Measurements from ENCODE around the gene MBOAT7. TPM values are rescaled to one million over a fixed set of nuclear protein-coding genes. Genes with fewer than 3 reads are reported as not detected.

Gene MBOAT7
- total RNA-seq, 1 experiment from 2014 or later: 109 TPM

DNA sequence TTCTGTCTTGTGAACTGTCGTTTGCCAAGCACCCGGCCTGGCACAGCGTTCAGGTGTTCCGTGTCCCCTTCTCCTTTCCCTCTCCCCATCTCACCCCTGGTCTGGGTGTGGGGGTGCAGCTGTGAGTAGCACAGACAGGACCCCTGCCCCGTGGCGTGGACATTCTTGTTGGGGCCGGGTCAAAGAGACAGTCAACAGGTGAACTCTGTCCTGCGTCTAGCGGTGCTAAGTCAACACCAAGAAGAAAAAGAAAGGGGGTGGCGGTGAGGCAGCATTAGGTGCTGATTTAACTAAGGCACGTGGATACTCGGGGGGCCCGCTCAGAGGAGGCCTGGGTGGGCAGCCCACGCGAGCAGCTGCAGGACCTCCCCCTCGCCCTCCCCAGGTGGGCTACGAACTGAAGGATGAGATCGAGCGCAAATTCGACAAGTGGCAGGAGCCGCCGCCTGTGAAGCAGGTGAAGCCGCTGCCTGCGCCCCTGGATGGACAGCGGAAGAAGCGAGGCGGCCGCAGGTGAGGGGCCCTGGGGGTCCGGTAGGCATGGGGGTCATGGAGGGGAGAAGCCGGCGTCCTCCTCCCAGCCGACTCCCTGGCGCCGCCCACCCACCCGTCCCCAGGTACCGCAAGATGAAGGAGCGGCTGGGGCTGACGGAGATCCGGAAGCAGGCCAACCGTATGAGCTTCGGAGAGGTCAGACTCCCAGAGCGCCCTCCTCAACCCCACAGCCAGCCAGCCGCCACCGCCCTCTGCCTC, 61.5 kb downstream of the MBOAT7 start:
- no peak overlapping the region for H3K4me3 Mint-ChIP-seq
- H3K4me1 Mint-ChIP-seq: no peaks in the 10 kb centered on the region
- POLR2A ChIA-PET: no interaction called here
- H3K9me3 Mint-ChIP-seq: no peaks in the 10 kb centered on the region
- DNase-seq (ENCODE audit: low spot score): no peak
- ATAC-seq: no peak
- TF ChIP-seq TEAD4 (CRISPR knock-in tag; IDR thresholded peaks at IDR 0.05) (no peak), ZNF423 (CRISPR knock-in tag; IDR thresholded peaks at IDR 0.05) (no peak), JAZF1 (CRISPR knock-in tag; IDR thresholded peaks at IDR 0.05) (no peak), NFYB (CRISPR knock-in tag; conservative IDR thresholded peaks at IDR 0.05; ENCODE audit: low read depth) (no peak), ATF1 (CRISPR knock-in tag; IDR thresholded peaks at IDR 0.05) (no peak), ESRRA (CRISPR knock-in tag; IDR thresholded peaks at IDR 0.05; ENCODE audit: borderline replicate concordance) (no peak), SMAD3 (CRISPR knock-in tag; IDR thresholded peaks at IDR 0.05; ENCODE audit: borderline replicate concordance) (no peak), SMAD4 (CRISPR knock-in tag; IDR thresholded peaks at IDR 0.05) (no peak), TEAD1 (CRISPR knock-in tag; IDR thresholded peaks at IDR 0.05) (no peak), ZNF317 (CRISPR knock-in tag; IDR thresholded peaks at IDR 0.05; ENCODE audit: borderline replicate concordance, low read depth) (no peak), FOXJ3 (CRISPR knock-in tag; IDR thresholded peaks at IDR 0.05; ENCODE audit: borderline replicate concordance) (no peak), FOXP1 (CRISPR knock-in tag; IDR thresholded peaks at IDR 0.05; ENCODE audit: borderline replicate concordance) (no peak), ZNF396 (CRISPR knock-in tag; IDR thresholded peaks at IDR 0.05; ENCODE audit: borderline replicate concordance) (no peak)
- TF ChIP-seq, protein P1, sequence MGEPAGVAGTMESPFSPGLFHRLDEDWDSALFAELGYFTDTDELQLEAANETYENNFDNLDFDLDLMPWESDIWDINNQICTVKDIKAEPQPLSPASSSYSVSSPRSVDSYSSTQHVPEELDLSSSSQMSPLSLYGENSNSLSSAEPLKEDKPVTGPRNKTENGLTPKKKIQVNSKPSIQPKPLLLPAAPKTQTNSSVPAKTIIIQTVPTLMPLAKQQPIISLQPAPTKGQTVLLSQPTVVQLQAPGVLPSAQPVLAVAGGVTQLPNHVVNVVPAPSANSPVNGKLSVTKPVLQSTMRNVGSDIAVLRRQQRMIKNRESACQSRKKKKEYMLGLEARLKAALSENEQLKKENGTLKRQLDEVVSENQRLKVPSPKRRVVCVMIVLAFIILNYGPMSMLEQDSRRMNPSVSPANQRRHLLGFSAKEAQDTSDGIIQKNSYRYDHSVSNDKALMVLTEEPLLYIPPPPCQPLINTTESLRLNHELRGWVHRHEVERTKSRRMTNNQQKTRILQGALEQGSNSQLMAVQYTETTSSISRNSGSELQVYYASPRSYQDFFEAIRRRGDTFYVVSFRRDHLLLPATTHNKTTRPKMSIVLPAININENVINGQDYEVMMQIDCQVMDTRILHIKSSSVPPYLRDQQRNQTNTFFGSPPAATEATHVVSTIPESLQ (CRISPR knock-in tag; IDR thresholded peaks at IDR 0.05): no peak
- TF ChIP-seq, protein P2, sequence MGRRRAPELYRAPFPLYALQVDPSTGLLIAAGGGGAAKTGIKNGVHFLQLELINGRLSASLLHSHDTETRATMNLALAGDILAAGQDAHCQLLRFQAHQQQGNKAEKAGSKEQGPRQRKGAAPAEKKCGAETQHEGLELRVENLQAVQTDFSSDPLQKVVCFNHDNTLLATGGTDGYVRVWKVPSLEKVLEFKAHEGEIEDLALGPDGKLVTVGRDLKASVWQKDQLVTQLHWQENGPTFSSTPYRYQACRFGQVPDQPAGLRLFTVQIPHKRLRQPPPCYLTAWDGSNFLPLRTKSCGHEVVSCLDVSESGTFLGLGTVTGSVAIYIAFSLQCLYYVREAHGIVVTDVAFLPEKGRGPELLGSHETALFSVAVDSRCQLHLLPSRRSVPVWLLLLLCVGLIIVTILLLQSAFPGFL (CRISPR knock-in tag; IDR thresholded peaks at IDR 0.05; ENCODE audit: borderline replicate concordance): no peak
- TF ChIP-seq, protein P3, sequence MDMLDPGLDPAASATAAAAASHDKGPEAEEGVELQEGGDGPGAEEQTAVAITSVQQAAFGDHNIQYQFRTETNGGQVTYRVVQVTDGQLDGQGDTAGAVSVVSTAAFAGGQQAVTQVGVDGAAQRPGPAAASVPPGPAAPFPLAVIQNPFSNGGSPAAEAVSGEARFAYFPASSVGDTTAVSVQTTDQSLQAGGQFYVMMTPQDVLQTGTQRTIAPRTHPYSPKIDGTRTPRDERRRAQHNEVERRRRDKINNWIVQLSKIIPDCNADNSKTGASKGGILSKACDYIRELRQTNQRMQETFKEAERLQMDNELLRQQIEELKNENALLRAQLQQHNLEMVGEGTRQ (CRISPR knock-in tag; IDR thresholded peaks at IDR 0.05): no peak
- TF ChIP-seq, protein P4, sequence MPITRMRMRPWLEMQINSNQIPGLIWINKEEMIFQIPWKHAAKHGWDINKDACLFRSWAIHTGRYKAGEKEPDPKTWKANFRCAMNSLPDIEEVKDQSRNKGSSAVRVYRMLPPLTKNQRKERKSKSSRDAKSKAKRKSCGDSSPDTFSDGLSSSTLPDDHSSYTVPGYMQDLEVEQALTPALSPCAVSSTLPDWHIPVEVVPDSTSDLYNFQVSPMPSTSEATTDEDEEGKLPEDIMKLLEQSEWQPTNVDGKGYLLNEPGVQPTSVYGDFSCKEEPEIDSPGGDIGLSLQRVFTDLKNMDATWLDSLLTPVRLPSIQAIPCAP (CRISPR knock-in tag; IDR thresholded peaks at IDR 0.05): no peak
- TF ChIP-seq, protein P5, sequence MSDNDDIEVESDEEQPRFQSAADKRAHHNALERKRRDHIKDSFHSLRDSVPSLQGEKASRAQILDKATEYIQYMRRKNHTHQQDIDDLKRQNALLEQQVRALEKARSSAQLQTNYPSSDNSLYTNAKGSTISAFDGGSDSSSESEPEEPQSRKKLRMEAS (CRISPR knock-in tag; IDR thresholded peaks at IDR 0.05): no peak
- TF ChIP-seq, protein P6, sequence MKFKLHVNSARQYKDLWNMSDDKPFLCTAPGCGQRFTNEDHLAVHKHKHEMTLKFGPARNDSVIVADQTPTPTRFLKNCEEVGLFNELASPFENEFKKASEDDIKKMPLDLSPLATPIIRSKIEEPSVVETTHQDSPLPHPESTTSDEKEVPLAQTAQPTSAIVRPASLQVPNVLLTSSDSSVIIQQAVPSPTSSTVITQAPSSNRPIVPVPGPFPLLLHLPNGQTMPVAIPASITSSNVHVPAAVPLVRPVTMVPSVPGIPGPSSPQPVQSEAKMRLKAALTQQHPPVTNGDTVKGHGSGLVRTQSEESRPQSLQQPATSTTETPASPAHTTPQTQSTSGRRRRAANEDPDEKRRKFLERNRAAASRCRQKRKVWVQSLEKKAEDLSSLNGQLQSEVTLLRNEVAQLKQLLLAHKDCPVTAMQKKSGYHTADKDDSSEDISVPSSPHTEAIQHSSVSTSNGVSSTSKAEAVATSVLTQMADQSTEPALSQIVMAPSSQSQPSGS (CRISPR knock-in tag; IDR thresholded peaks at IDR 0.05; ENCODE audit: borderline replicate concordance, low read depth): no peak
- TF ChIP-seq, protein P7, sequence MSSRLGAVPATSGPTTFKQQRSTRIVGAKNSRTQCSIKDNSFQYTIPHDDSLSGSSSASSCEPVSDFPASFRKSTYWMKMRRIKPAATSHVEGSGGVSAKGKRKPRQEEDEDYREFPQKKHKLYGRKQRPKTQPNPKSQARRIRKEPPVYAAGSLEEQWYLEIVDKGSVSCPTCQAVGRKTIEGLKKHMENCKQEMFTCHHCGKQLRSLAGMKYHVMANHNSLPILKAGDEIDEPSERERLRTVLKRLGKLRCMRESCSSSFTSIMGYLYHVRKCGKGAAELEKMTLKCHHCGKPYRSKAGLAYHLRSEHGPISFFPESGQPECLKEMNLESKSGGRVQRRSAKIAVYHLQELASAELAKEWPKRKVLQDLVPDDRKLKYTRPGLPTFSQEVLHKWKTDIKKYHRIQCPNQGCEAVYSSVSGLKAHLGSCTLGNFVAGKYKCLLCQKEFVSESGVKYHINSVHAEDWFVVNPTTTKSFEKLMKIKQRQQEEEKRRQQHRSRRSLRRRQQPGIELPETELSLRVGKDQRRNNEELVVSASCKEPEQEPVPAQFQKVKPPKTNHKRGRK (CRISPR knock-in tag; IDR thresholded peaks at IDR 0.05; ENCODE audit: borderline replicate concordance): no peak
- no peak overlapping the region for H3K27ac Mint-ChIP-seq
- no peaks in the 10 kb centered on the region for H3K27me3 Mint-ChIP-seq (ENCODE audit: low read depth)
- CTCF ChIA-PET: no interaction called here
- H3K36me3 Mint-ChIP-seq: peaks cover 56% of the 10 kb centered on the region

Data from WTC11 (cell line).